HG03457 (cell line): Measurements from ENCODE around the gene NPY1R.

Source experiments
- ATAC-seq: cut with Tn5 transposase; IDR thresholded peaks from one replicate; pipeline ENCODE4 v1.9.1; 2021; ENCODE audit warnings: moderate number of reproducible peaks; ENCODE audit not compliant: unreplicated experiment

NPY1R gene

GRCh38 chr4:163332526-163333406, at the start of gene NPY1R:
TSS of gene NPY1R (minus strand) at chr4:163332596. CDS start at chr4:163326554, 6,042 bp downstream.
- ATAC-seq: no peak

GRCh38 chr4:163380703-163381102, 48.3 kb upstream of the NPY1R start:
- ATAC-seq: no peak

DNA sequence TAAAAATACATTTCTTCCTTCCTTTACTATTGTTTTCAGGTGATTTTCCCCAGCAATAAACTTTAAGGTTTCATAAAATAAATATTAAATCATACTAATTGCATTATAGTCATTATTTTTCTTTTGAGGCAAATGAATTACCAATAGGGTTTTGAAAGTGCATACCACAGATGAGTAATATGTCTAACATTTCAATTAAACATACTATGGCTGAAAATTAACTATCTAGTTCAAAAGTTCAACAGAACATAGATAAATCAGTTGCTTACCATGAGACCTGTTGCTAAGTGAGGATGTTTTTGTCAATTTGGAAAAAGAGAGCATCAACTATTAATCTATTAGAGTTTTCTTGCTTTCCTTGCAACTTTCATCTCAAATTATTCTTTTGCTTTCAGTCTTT, 46.3 kb upstream of the NPY1R start:
- no peak for ATAC-seq

GRCh38 chr4:163372029-163372428, 39.6 kb upstream of the NPY1R start:
- no peak for ATAC-seq

GRCh38 chr4:163367651-163368050, 35.3 kb upstream of the NPY1R start:
- no peak for ATAC-seq

DNA sequence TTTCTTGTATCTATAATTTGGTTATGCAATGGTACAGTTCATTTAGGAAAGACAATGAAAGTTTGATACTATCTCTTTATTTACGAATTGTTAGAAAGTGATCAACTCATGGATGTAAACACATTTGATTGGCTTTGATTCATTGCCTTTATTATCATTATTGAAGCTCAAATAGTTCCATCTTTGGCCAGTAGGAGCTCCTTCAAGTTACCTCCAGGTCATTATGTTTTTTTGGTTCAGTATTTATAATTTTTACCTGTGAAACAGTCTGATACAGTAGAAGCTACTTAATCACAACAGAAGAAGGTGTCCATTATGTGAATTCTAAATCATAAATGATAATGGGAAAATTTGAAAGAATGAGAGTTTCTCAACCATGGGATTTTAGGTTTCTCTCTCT, 23.7 kb upstream of the NPY1R start:
- no peak for ATAC-seq

DNA sequence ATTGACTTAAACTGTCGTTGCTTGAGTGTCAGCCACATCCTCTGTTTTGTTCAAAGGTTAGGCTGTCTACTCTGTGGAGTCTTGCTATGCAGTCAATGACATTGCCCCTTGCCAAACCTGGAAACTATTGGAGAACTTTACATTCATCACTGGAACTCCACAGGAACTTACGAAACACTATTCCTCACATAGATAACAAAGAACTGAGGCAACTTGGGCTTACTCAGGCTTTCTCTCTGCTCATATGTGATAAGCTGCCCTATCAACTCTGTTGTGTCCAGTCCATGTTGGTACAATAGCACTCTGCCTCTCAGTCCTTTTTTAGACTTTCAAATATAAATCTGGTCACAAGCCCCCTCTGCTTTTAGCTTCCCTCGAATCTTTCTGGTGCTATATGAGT, 20.7 kb upstream of the NPY1R start:
- ATAC-seq: no peak

- ATAC-seq: no peak
Measured at GRCh38 chr4:163350672-163351071, 18.3 kb upstream of the NPY1R start.

GRCh38 chr4:163344147-163345125, 12.0 kb upstream of the NPY1R start:
- ATAC-seq: no peak

DNA sequence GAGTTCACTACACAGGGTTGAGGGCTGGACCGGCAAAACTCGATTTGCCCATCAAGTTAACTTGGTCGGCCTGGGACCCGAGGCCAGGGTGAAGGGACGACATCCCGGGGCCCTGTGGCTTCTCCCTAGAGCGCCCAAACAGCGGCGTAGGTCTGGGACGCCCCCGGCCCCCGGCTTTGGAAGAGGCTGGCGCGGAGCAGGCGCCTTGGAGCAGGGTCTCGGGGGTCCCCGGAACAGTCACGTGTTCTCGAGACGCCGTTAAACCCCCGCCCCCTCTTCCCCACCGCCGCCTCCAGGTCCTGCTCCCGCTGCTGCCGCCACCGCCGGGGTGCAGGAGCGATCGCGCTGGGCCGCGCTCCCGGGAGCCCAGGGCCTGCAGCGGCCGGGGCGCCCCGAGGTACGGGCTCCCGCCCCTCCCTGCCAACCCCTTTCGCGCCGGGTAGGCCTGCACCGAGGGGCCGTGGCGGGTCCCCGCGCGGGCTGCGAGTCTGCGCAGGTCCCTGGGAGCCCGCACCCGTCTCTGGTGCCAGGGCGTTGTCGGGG, 11.3 kb upstream of the NPY1R start, which contains the start of gene NPY5R:
Gene NPY5R (plus strand): TSS at position 289 of the 543 bp plus-strand sequence. CDS start 6,382 bp downstream, outside the sequence.
- ATAC-seq: no peak

DNA sequence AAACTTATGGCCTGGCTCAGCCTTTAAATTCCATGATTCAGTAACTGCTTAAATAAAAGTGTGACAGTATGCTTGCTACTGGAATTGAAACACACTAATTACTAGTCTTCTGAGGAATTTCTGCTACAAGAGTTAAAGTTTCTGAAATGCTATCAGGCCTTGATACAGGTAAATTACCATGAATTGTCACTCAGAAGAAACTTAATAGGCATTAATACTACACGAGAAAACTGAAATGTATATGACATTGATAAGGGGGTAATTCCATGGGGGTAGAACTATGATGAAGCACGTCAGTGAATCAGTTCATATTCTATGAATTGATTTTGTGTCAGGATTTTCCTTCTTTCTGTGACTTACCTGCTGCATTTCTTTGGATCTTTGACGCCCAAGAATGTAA, 3.0 kb upstream of the NPY1R start:
- no peak for ATAC-seq

DNA sequence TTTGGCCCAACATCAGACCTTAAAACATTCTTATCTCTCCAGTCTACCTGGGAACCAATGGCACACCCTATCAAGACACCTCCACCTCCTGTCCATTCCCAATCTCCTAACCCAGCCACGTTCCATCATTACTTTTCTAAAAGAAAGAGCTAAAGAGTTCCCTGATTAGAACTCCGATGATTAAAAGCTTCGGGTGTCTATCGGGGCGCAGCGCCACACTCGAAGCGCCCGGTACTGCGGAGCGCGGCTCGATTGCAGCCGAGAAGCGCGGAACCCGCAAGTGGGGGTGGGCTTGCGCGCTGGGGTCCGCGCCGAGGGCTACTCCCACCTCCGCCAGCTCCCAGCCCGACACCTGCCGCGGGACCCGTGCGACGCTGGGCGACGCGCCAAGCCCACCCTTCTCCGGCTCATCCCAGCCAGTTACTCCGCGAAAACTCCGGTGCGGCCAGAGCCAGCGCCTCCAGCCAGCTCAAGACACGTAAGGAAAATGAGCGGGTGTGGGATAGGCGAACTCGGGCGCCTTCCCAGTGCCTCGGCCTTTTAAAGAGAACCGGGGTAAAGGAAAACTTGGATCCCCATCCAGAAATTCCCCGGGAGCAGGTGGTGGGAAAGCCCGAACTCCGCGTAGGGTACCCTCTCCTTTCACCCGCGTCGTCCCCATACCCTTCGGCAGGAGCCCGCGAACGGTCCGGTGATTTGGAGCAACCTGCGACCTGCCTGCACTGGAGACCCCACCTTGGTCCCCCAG, 593 bp downstream of the NPY1R start:
- no peak for ATAC-seq

- no peak for ATAC-seq
Measured at GRCh38 chr4:163330916-163331628, 1.3 kb downstream of the NPY1R start.

- no peak for ATAC-seq
Measured at GRCh38 chr4:163317110-163317509, 15.3 kb downstream of the NPY1R start.

DNA sequence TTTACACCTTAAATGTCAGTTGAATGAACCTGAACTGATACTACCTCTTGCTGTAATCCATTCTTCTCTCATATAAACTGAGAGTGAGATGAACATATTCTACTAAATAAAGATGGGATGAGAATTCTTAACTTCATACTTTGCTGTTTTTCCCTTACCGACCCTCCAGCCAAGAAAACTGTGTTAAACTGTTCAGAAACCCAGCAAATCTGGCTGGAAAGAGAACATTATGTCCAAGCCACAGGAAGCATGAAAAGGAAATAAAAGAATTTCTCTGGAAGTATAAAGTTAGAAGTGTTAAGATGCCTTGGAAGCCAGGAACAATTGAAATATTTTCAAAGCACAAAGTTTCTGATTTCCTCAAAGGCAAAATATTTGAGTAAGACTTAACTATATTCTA, 22.9 kb downstream of the NPY1R start:
- no peak for ATAC-seq

- ATAC-seq: no peak
Measured at GRCh38 chr4:163303069-163303468, 29.3 kb downstream of the NPY1R start.

DNA sequence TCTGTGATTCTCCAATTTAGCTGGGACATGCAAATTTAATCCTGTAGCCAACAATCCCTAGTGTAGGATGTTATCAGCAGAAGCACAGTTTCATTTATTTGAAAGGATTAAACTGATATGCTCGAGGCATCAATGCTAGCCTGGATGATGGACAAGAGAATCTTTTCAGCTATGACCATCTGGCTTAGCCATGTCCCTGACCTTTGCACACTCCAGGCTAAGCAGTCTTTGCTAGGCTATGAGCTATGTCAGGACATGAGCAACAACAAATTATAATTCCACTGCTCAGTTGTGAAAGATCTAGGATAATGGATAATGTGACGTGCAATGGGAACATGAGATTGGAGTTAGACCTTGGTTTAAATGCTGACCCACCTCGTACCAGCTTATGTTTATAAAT, 32.0 kb downstream of the NPY1R start:
- no peak for ATAC-seq

GRCh38 chr4:163295138-163295537, 37.3 kb downstream of the NPY1R start:
- ATAC-seq: no peak

DNA sequence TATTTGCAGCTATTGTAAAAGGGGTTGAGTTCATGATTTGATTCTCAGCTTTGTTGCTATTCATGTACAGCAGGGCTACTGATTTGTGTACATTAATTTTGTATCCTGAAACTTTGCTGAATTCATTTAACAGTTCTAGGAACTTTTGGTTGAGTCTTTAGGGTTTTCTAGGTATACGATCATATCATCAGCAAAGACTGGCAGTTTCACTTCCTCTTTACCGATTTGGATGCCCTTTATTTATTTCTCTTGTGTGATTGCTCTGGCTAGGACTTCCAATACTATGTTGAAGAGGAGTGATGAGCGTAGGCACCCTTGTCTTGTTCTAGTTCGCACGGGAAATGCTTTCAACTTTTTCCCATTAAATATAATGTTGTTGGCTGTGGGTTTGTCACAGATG, 48.1 kb downstream of the NPY1R start:
- no peak for ATAC-seq
